T-cell (primary cell): ENCODE data around the gene ZNF821. TPM values are rescaled to one million over a fixed set of nuclear protein-coding genes. Genes with fewer than 3 reads are reported as not detected.

Experiments used
- ATAC-seq, 4 experiments: fragments of 200-7000 bp in 3 of 4; fragments of 150-1000 bp in 1 of 4; cut with Tn5 transposase; replicated peaks in 1 of 4; 1 replicate in 3 of 4; 2 replicates in 1 of 4; pipeline ENCODE4 v1.10.0; 2021; ENCODE audit warnings: moderate library complexity in 3 of 4, mild to moderate bottlenecking in 2 of 4, moderate number of reproducible peaks in 1 of 4
- CTCF ChIA-PET, 2 donors: fragments of 300-600 bp; sonication (Branson Sonifier 250); formaldehyde crosslinking; loops; one replicate each; lab custom pipeline; 2022; ENCODE audit warnings: antibody characterized with exemption in 2 of 2; lab: Charles Lee
- POLR2A ChIA-PET, 2 donors: fragments of 300-600 bp; sonication (Branson Sonifier 250); formaldehyde crosslinking; loops; one replicate each; lab custom pipeline; 2022; ENCODE audit warnings: antibody characterized with exemption in 2 of 2; lab: Charles Lee
- DNase-seq, 35 experiments: peaks; one replicate each; pipeline versions ENCODE4 v3.0.0 to v3.0.0-alpha.2; 2013 to 2023
- H3K27ac ChIP-seq: one replicate; pipeline ENCODE4 v1.5.1; 2013; ENCODE audit warnings: low read length
- H3K27me3 ChIP-seq, 2 experiments: replicated peaks in 1 of 2; 1 replicate in 1 of 2; 2 replicates in 1 of 2; pipeline versions ENCODE4 v1.6.1 to v1.7.0; 2013; ENCODE audit warnings: low read length in 1 of 2, mixed read lengths in 1 of 2; ENCODE audit not compliant: control insufficient read depth in 2 of 2, insufficient read depth in 2 of 2; ENCODE audit errors: extremely low read depth in 1 of 2
- H3K36me3 ChIP-seq, 2 donors: 1 replicate in 1 of 2; 2 replicates in 1 of 2; pipeline versions ENCODE4 v1.6.1 to v1.7.0; 2013; ENCODE audit warnings: low read length in 1 of 2; ENCODE audit not compliant: control insufficient read depth in 2 of 2, insufficient read depth in 1 of 2; ENCODE audit errors: extremely low read depth in 1 of 2
- H3K4me1 ChIP-seq, 2 experiments: 1 replicate in 1 of 2; 2 replicates in 1 of 2; pipeline versions ENCODE4 v1.6.1 to v1.7.0; 2013; ENCODE audit warnings: low read length in 2 of 2, mixed read lengths in 1 of 2; ENCODE audit not compliant: insufficient read depth in 2 of 2, control insufficient read depth in 1 of 2; ENCODE audit errors: extremely low read depth in 1 of 2
- H3K4me3 ChIP-seq, 2 donors: 1 replicate in 1 of 2; 2 replicates in 1 of 2; pipeline versions ENCODE4 v1.5.1 to v1.7.0; 2013; ENCODE audit warnings: mild to moderate bottlenecking in 2 of 2, low read length in 1 of 2, moderate library complexity in 1 of 2; ENCODE audit not compliant: control insufficient read depth in 1 of 2; ENCODE audit errors: extremely low read depth in 1 of 2
- H3K9me3 ChIP-seq: 2 replicates; pipeline ENCODE4 v1.7.0; 2013
- H3K27ac Mint-ChIP-seq, 2 donors: one replicate each; pipeline ENCODE4 v1.8.0; 2020 to 2021; ENCODE audit warnings: mild to moderate bottlenecking in 2 of 2, mixed read lengths in 2 of 2
- H3K27me3 Mint-ChIP-seq, 2 donors: one replicate each; pipeline ENCODE4 v1.8.0; 2021 to 2022; ENCODE audit warnings: mixed read lengths in 2 of 2
- H3K36me3 Mint-ChIP-seq: one replicate; pipeline ENCODE4 v1.8.0; 2021; ENCODE audit warnings: mixed read lengths
- H3K4me1 Mint-ChIP-seq, 3 donors: one replicate each; pipeline ENCODE4 v1.8.0; 2020 to 2022; ENCODE audit warnings: mixed read lengths in 3 of 3, mild to moderate bottlenecking in 1 of 3
- H3K4me3 Mint-ChIP-seq, 3 donors: one replicate each; pipeline ENCODE4 v1.8.0; 2020 to 2022; ENCODE audit warnings: mild to moderate bottlenecking in 3 of 3, mixed read lengths in 3 of 3, moderate library complexity in 3 of 3
- H3K9me3 Mint-ChIP-seq, 3 donors: one replicate each; pipeline ENCODE4 v1.8.0; 2020 to 2022; ENCODE audit warnings: mixed read lengths in 3 of 3
- WGBS: methylation state at CpG from one replicate; pipeline ENCODE4 v1.1.5; 2013; ENCODE audit warnings: missing lambda C conversion rate; ENCODE audit not compliant: insufficient coverage; 5-methylcytosine and 5-hydroxymethylcytosine counted together
- total RNA-seq, 35 experiments: library from RNA in 6 of 35; stranded (reverse) in 6 of 35; fragments of 120-200 nt in 1 of 35; gene quantifications; one replicate each; pipeline versions ENCODE4 v1.2.1 to v1.2.4 and lab custom pipeline; 2013 to 2026

ZNF821 gene
- total RNA-seq, 5 donors from 2014 or later (not counting 1 experiment from before 2014, with no cell fraction given) = 8.0 to 17.9 (median 9.3) TPM

- ATAC-seq = no peak
- CTCF ChIA-PET = interaction anchor here (0.7 to 1.6 kb wide), 4 partner anchors 32 to 47 kb away, joined by 3 to 4 read pairs (median 3); no protein-coding TSS in a partner anchor
- H3K36me3 ChIP-seq = peaks cover 19 to 59% of the 10 kb centered on the region in 2 donors
Observed at GRCh38 chr16:71929048-71929447, 45.1 kb upstream of the ZNF821 start.

DNA sequence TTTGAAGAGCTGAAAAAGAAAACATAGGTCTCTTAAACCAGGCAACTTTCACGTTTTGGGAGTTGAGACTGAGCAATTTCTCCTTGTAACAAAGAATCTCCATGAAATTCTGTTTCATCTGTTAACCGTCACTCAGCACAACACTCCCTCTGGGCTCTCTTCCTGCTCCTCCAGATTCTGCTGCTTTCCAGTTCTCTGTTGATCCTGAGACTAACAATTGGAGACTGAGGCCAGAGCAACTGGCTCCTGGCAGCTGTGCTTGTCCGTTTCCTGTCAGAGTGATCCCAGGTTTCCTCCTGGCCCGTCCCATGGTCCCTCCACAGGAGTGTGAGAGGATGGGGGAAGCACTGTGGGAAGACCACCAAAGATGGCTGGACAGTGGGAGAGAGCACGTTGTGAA lies 43.8 kb upstream of the ZNF821 start:
- no peaks in the 10 kb centered on the region for H3K4me1 ChIP-seq
- no peak overlapping the region for H3K4me3 ChIP-seq
- H3K27ac ChIP-seq = no peak overlapping the region
- ChIA-PET CTCF (no interaction called here), POLR2A (no interaction called here)
- no peaks in the 10 kb centered on the region for H3K9me3 ChIP-seq
- Mint-ChIP-seq H3K36me3 (peaks cover 50% of the 10 kb centered on the region), H3K9me3 (no peaks in the 10 kb centered on the region), H3K4me3 (no peak overlapping the region), H3K4me1 (peaks cover 0 to 24% (median 24%) of the 10 kb centered on the region in 3 donors), H3K27me3 (no peaks in the 10 kb centered on the region), H3K27ac (no peak overlapping the region)
- no peak for ATAC-seq
- WGBS = 96% methylated on average over 3 of the region's 5 CpGs
- DNase-seq = no peak
- H3K27me3 ChIP-seq = no peaks in the 10 kb centered on the region
- peaks cover 17 to 70% of the 10 kb centered on the region in 2 donors for H3K36me3 ChIP-seq

More at GRCh38 chr16:71929048-71929447, 45.1 kb upstream of the ZNF821 start:
- Histone ChIP-seq H3K27ac (no peak overlapping the region), H3K4me3 (no peak overlapping the region), H3K9me3 (no peaks in the 10 kb centered on the region), H3K27me3 (no peaks in the 10 kb centered on the region), H3K4me1 (no peaks in the 10 kb centered on the region)
- peaks cover 47% of the 10 kb centered on the region for H3K36me3 Mint-ChIP-seq
- H3K4me3 Mint-ChIP-seq = no peak overlapping the region
- H3K4me1 Mint-ChIP-seq = peaks cover 0 to 24% (median 23%) of the 10 kb centered on the region in 3 donors
- H3K9me3 Mint-ChIP-seq = no peaks in the 10 kb centered on the region
- H3K27ac Mint-ChIP-seq = peak overlapping the region in 1 of 2 donors; percentile 16
- POLR2A ChIA-PET = interaction anchor here in 1 of 2 donors (0.6 kb wide), 1 partner anchor 45 kb away, joined by 3 read pairs; the partner anchor contains the start of gene ZNF821
- no peak for DNase-seq
- no CpG with 5 or more reads among the region's 3 CpGs for WGBS
- H3K27me3 Mint-ChIP-seq = no peaks in the 10 kb centered on the region

- 100% methylated on average over 1 of the region's 3 CpGs for WGBS
Observed at GRCh38 chr16:71927383-71927782, 43.4 kb upstream of the ZNF821 start.

GRCh38 chr16:71924710-71925109 lies 40.7 kb upstream of the ZNF821 start:
- no CpG with 5 or more reads among the region's 2 CpGs for WGBS
- Mint-ChIP-seq H3K27me3 (no peaks in the 10 kb centered on the region), H3K27ac (no peak overlapping the region), H3K36me3 (peaks cover 69% of the 10 kb centered on the region), H3K4me3 (no peak overlapping the region), H3K9me3 (no peaks in the 10 kb centered on the region), H3K4me1 (peaks cover 4 to 19% (median 19%) of the 10 kb centered on the region in 3 donors)
- ATAC-seq (no peak), DNase-seq (no peak)
- Histone ChIP-seq H3K4me3 (no peak overlapping the region), H3K9me3 (no peaks in the 10 kb centered on the region), H3K4me1 (no peaks in the 10 kb centered on the region), H3K36me3 (peaks cover 22 to 91% of the 10 kb centered on the region in 2 donors), H3K27ac (no peak overlapping the region), H3K27me3 (no peaks in the 10 kb centered on the region)
- CTCF ChIA-PET = interaction anchor here in 1 of 2 donors (0.6 kb wide), 1 partner anchor 16 kb away, joined by 4 read pairs; no protein-coding TSS in a partner anchor
- POLR2A ChIA-PET = interaction anchor here in 1 of 2 donors (0.6 kb wide), 1 partner anchor 178 kb away, joined by 6 read pairs; no protein-coding TSS in a partner anchor

More at GRCh38 chr16:71927383-71927782, 43.4 kb upstream of the ZNF821 start:
- ChIA-PET POLR2A (no interaction called here), CTCF (no interaction called here)
- H3K9me3 Mint-ChIP-seq = no peaks in the 10 kb centered on the region
- H3K27me3 Mint-ChIP-seq = no peaks in the 10 kb centered on the region
- H3K27ac Mint-ChIP-seq = no peak overlapping the region
- H3K9me3 ChIP-seq = no peaks in the 10 kb centered on the region
- H3K36me3 Mint-ChIP-seq = peaks cover 54% of the 10 kb centered on the region
- H3K4me3 Mint-ChIP-seq = no peak overlapping the region
- no peak overlapping the region for H3K4me3 ChIP-seq
- DNase-seq = no peak
- H3K27ac ChIP-seq = no peak overlapping the region
- no peak for ATAC-seq
- H3K27me3 ChIP-seq = no peaks in the 10 kb centered on the region
- peaks cover 0 to 24% (median 24%) of the 10 kb centered on the region in 3 donors for H3K4me1 Mint-ChIP-seq
- peaks cover 17 to 74% of the 10 kb centered on the region in 2 donors for H3K36me3 ChIP-seq
- no peaks in the 10 kb centered on the region for H3K4me1 ChIP-seq

GRCh38 chr16:71923941-71924690 lies 40.1 kb upstream of the ZNF821 start:
- ATAC-seq (no peak), DNase-seq (no peak)
- no peak overlapping the region for H3K27ac Mint-ChIP-seq
- POLR2A ChIA-PET = no interaction called here
- CTCF ChIA-PET = no interaction called here
- H3K27me3 Mint-ChIP-seq = no peaks in the 10 kb centered on the region
- WGBS = no CpG with 5 or more reads among the region's 10 CpGs
- H3K4me3 Mint-ChIP-seq = no peak overlapping the region
- peaks cover 74% of the 10 kb centered on the region for H3K36me3 Mint-ChIP-seq
- no peaks in the 10 kb centered on the region for H3K4me1 ChIP-seq
- no peaks in the 10 kb centered on the region for H3K9me3 ChIP-seq
- H3K27me3 ChIP-seq = no peaks in the 10 kb centered on the region
- H3K9me3 Mint-ChIP-seq = no peaks in the 10 kb centered on the region
- H3K27ac ChIP-seq = no peak overlapping the region
- no peak overlapping the region for H3K4me3 ChIP-seq
- peaks cover 22 to 91% of the 10 kb centered on the region in 2 donors for H3K36me3 ChIP-seq
- H3K4me1 Mint-ChIP-seq = peaks cover 4 to 19% (median 18%) of the 10 kb centered on the region in 3 donors

- peaks cover 19 to 84% of the 10 kb centered on the region in 2 donors for H3K36me3 ChIP-seq
- H3K9me3 ChIP-seq = no peaks in the 10 kb centered on the region
- ATAC-seq (no peak), DNase-seq (no peak)
- Mint-ChIP-seq H3K4me3 (no peak overlapping the region), H3K27me3 (no peaks in the 10 kb centered on the region), H3K4me1 (peaks cover 23 to 30% (median 28%) of the 10 kb centered on the region in 3 donors), H3K36me3 (peaks cover 79% of the 10 kb centered on the region), H3K27ac (no peak overlapping the region), H3K9me3 (no peaks in the 10 kb centered on the region)
- 100% methylated on average over 1 of the region's 2 CpGs for WGBS
- no peak overlapping the region for H3K4me3 ChIP-seq
- H3K27me3 ChIP-seq = no peaks in the 10 kb centered on the region
- H3K4me1 ChIP-seq = peaks cover 0 to 3% of the 10 kb centered on the region in 2 experiments
- H3K27ac ChIP-seq = no peak overlapping the region
- ChIA-PET POLR2A (no interaction called here), CTCF (interaction anchor here (0.6 to 0.9 kb wide), 2 partner anchors 38 to 46 kb away, joined by 3 to 4 read pairs; no protein-coding TSS in a partner anchor)
Observed at GRCh38 chr16:71920658-71921057, 36.7 kb upstream of the ZNF821 start.
